ENCODE measurements around the gene ZCCHC24. TPM values are rescaled to one million over a fixed set of nuclear protein-coding genes. Genes with fewer than 3 reads are reported as not detected.

The ZCCHC24 gene
- total RNA-seq, 1 donor from 2014 or later = 57.0 TPM

DNA sequence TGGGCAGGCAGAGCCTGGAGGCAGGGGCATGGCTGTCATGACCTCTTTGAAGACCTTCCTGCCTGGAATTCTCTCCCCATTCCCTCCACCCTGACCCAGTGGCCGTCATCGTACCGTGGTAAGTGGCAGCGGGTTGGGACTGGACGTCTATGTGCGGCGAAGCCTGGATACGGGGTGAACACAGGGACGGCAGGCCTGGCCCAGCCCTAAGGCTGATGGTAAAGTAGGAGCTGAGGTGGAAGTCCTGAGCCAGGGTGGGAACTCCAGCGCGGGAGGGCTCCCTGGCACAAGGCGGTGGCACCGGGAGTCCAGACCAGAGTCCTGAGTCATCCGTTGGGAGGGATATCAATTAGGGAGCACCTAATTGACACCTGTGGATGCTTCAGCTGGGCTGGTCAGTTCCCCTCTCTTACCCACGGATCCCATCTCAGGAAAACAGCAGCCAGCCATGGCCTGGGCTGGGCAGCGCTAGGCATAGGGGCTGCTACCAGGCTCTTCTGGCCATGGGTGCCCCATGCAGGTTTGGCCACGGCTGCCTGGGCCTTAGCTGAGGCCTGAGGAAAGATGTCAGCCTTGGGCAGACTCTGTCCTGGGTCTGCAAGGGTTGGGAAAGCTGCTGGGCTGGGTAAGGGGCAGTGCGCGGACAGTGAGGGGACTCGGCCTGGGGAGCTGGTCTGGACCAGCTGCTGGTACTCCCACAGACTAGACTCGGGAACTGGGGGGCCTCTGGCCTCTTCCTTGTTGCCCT is 94.8 kb downstream of the ZCCHC24 start:
- DNase-seq (ENCODE audit: extremely low spot score in 2 of 2) = peak; percentile 82 to 84
- intact Hi-C loops (cut with DNase I) = no loop called here
- Histone ChIP-seq H3K4me3 (no peak overlapping the region), H3K36me3 (peaks cover 0 to 51% of the 10 kb centered on the region in 2 donors), H3K27ac (no peak overlapping the region), H3K9me3 (no peaks in the 10 kb centered on the region), H3K4me1 (peaks cover 28% of the 10 kb centered on the region), H3K27me3 (no peaks in the 10 kb centered on the region)
- TF ChIP-seq POLR2A (IDR thresholded peaks at IDR 0.05) = no peak
- no peak for TF ChIP-seq POLR2AphosphoS5 (IDR thresholded peaks at IDR 0.05; ENCODE audit: insufficient read depth in 1 of 2, low read depth in 1 of 2)
- TF ChIP-seq, protein P1, sequence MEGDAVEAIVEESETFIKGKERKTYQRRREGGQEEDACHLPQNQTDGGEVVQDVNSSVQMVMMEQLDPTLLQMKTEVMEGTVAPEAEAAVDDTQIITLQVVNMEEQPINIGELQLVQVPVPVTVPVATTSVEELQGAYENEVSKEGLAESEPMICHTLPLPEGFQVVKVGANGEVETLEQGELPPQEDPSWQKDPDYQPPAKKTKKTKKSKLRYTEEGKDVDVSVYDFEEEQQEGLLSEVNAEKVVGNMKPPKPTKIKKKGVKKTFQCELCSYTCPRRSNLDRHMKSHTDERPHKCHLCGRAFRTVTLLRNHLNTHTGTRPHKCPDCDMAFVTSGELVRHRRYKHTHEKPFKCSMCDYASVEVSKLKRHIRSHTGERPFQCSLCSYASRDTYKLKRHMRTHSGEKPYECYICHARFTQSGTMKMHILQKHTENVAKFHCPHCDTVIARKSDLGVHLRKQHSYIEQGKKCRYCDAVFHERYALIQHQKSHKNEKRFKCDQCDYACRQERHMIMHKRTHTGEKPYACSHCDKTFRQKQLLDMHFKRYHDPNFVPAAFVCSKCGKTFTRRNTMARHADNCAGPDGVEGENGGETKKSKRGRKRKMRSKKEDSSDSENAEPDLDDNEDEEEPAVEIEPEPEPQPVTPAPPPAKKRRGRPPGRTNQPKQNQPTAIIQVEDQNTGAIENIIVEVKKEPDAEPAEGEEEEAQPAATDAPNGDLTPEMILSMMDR (IDR thresholded peaks at IDR 0.05) = no peak

GRCh38 chr10:79349766-79350406 is 95.5 kb downstream of the ZCCHC24 start:
- Histone ChIP-seq H3K36me3 (peaks cover 0 to 49% of the 10 kb centered on the region in 2 donors), H3K27me3 (no peaks in the 10 kb centered on the region), H3K27ac (no peak overlapping the region), H3K4me1 (peaks cover 28% of the 10 kb centered on the region), H3K4me3 (no peak overlapping the region), H3K9me3 (no peaks in the 10 kb centered on the region)
- DNase-seq (ENCODE audit: extremely low spot score in 2 of 2) = peak; percentile 83 to 94
- intact Hi-C loops (cut with DNase I) = no loop called here
- TF ChIP-seq POLR2A (IDR thresholded peaks at IDR 0.05) = no peak
- TF ChIP-seq, protein P1 (IDR thresholded peaks at IDR 0.05) = no peak
- no peak for TF ChIP-seq POLR2AphosphoS5 (IDR thresholded peaks at IDR 0.05; ENCODE audit: insufficient read depth in 1 of 2, low read depth in 1 of 2)

DNA sequence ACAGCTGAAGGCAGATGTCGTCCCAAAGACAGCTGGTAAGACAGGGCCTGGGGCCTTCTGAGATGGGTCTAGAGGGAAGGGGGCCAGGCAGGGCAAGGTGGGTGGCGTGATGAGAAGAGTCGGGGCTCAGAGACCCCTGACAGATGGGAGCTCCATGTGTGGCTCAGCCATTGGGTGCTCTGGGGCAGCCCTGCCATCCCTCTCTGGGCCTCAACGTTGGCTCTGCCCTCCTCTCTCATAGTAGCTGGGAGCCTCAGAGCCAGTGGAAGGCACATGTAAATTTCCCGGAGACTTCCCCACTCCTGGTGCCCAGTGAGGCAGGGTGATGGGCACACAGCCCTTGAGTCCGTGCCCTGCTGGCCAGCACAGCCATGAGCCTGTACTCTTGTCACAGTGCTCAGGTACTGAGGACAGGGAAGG is 96.3 kb downstream of the ZCCHC24 start:
- Histone ChIP-seq H3K27ac (peak overlapping the region; percentile 82), H3K9me3 (no peaks in the 10 kb centered on the region), H3K4me3 (peak overlapping the region in 1 of 2 donors; percentile 69), H3K27me3 (no peaks in the 10 kb centered on the region), H3K4me1 (peaks cover 28% of the 10 kb centered on the region), H3K36me3 (peaks cover 0 to 41% of the 10 kb centered on the region in 2 donors)
- no peak for TF ChIP-seq POLR2A (IDR thresholded peaks at IDR 0.05)
- TF ChIP-seq, protein P1 (IDR thresholded peaks at IDR 0.05) = no peak
- TF ChIP-seq POLR2AphosphoS5 (IDR thresholded peaks at IDR 0.05; ENCODE audit: insufficient read depth in 1 of 2, low read depth in 1 of 2) = no peak
- peak; percentile 64 to 86 for DNase-seq (ENCODE audit: extremely low spot score in 2 of 2)
- intact Hi-C loops (cut with DNase I) = no loop called here

DNA sequence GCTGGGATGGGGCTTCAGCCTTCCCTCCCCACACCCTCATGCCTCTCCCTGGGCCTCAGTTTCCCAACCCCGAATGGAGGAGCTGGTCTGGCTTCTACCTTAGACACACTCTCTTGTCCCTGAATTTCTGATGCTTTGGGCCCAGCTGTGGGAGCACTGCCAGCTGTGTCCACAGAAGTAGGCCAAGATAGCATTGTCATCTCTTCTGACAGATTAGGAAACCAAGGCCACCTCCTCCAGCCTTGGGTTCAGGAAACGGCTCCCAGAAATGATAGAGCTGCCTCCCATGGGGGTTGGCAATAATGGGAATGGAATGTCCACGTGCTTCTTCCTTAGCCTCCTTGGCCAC is 96.8 kb downstream of the ZCCHC24 start:
- Histone ChIP-seq H3K9me3 (no peaks in the 10 kb centered on the region), H3K4me3 (peak overlapping the region; percentile 69 to 72), H3K36me3 (peaks cover 0 to 36% of the 10 kb centered on the region in 2 donors), H3K27ac (peak overlapping the region; percentile 82), H3K27me3 (no peaks in the 10 kb centered on the region), H3K4me1 (peaks cover 28% of the 10 kb centered on the region)
- intact Hi-C loops (cut with DNase I) = no loop called here
- DNase-seq (ENCODE audit: extremely low spot score in 2 of 2) = peak; percentile 70 to 83
- TF ChIP-seq POLR2A (IDR thresholded peaks at IDR 0.05) = no peak

DNA sequence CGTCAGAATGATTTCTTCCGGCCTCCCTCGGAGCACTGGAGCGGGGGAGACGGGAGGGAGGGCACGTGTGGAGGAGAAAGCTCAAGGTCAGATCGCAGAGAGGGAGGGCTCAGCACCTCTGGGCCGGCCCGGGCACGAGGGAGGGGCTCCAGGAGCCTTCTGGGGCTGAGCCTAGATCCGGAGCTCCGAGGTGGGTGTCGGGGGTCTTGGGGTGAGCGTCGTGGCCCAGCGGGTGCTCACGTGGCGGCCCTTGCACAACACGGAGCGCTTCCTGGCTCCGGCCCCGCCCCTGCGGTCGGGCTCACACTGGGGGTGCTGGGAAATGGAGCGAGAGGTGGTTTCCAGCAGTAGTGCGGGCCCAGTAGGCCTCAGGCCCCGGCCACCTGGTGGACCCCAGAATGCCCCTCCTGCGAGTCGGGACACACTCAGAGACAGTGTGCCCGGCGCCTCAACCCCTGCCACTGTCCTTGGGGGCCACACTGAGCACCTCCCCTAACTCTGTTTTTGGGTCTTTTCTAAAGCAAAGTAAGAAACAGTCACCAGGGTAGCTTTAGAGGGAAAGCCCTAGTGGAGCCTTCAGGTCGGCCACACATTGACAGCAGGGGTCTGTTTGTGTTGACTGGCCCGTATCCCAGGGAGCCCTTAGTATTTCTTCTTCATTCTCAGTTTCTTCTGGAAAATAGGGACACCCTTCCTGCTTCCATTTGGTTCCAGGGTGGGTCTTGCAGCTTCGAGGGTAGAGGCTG is 97.4 kb downstream of the ZCCHC24 start:
- Histone ChIP-seq H3K27ac (peak overlapping the region; percentile 82), H3K4me3 (peak overlapping the region; percentile 69 to 72), H3K4me1 (peaks cover 34% of the 10 kb centered on the region), H3K9me3 (no peaks in the 10 kb centered on the region), H3K27me3 (no peaks in the 10 kb centered on the region), H3K36me3 (peaks cover 0 to 31% of the 10 kb centered on the region in 2 donors)
- TF ChIP-seq POLR2AphosphoS5 (IDR thresholded peaks at IDR 0.05; ENCODE audit: insufficient read depth in 1 of 2, low read depth in 1 of 2) (peak in 1 of 2 donors; percentile 72), POLR2A (IDR thresholded peaks at IDR 0.05) (no peak)
- TF ChIP-seq, protein P1 (IDR thresholded peaks at IDR 0.05) = no peak
- peak; percentile 46 to 87 for DNase-seq (ENCODE audit: extremely low spot score in 2 of 2)
- intact Hi-C loops (cut with DNase I) = no loop called here
